ENCODE measurements around the gene PRR23C. TPM values are rescaled to one million over a fixed set of nuclear protein-coding genes. Genes with fewer than 3 reads are reported as not detected.

Gene PRR23C
- total RNA-seq (not detected), polyA plus RNA-seq (not detected)
- long read RNA-seq, donor 1, result 0 reads
- long read RNA-seq, donor 2, result 0 reads
- long read RNA-seq, donor 3, result 0 reads
- long read RNA-seq, donor 4, result 0 reads
- long read RNA-seq, donor 5, result 0 reads

GRCh38 chr3:139044366-139045210, at the start of gene PRR23C:
Gene PRR23C, minus strand, starts transcription at chr3:139044892. Its CDS starts 272 bp downstream, at chr3:139044620.
- no peak for TF ChIP-seq CTCF (IDR thresholded peaks at IDR 0.05; ENCODE audit: control extremely low read depth, extremely low read depth)
- Histone ChIP-seq H3K4me3 (no peak within 1 kb of the TSS), H3K27me3 (ENCODE audit: control insufficient read depth in 3 of 3, insufficient read depth in 3 of 3, low read length in 2 of 3) (no peaks in the 10 kb centered on the region), H3K9ac (ENCODE audit: insufficient read depth in 1 of 2, low read length in 2 of 2) (no peak within 1 kb of the TSS), H3K36me3 (ENCODE audit: control insufficient read depth in 4 of 4, insufficient read depth in 4 of 4, low read length in 4 of 4) (no peaks in the 10 kb centered on the region), H3K27ac (ENCODE audit: low read depth in 1 of 2, low read length in 1 of 2) (no peak within 1 kb of the TSS), H3K9me3 (ENCODE audit: control insufficient read depth in 4 of 4, insufficient read depth in 3 of 4, low read length in 3 of 4) (peaks cover 0 to 21% (median 5%) of the 10 kb centered on the region in 4 donors), H3K4me1 (ENCODE audit: control insufficient read depth in 5 of 5, insufficient read depth in 5 of 5, low read length in 5 of 5) (no peaks in the 10 kb centered on the region)
- DNase-seq (no peak), ATAC-seq (ENCODE audit: insufficient read depth, low FRiP score) (no peak)
- WGBS, 2 donors, result 44 to 56% methylated on average over 72 to 77 of the region's 77 CpGs

- H3K9me3 ChIP-seq (ENCODE audit: control insufficient read depth in 4 of 4, insufficient read depth in 3 of 4, low read length in 3 of 4), result peaks cover 0 to 6% (median 1%) of the 10 kb centered on the region in 4 donors
- no peak for DNase-seq
- H3K4me1 ChIP-seq (ENCODE audit: control insufficient read depth in 5 of 5, insufficient read depth in 5 of 5, low read length in 5 of 5), result no peaks in the 10 kb centered on the region
- no peak for ATAC-seq (ENCODE audit: insufficient read depth, low FRiP score)
- no peak overlapping the region for H3K4me3 ChIP-seq
- H3K9ac ChIP-seq (ENCODE audit: insufficient read depth in 1 of 2, low read length in 2 of 2), result no peak overlapping the region
- no peaks in the 10 kb centered on the region for H3K27me3 ChIP-seq (ENCODE audit: control insufficient read depth in 3 of 3, insufficient read depth in 3 of 3, low read length in 2 of 3)
- H3K27ac ChIP-seq (ENCODE audit: low read depth in 1 of 2, low read length in 1 of 2), result no peak overlapping the region
- no peaks in the 10 kb centered on the region for H3K36me3 ChIP-seq (ENCODE audit: control insufficient read depth in 4 of 4, insufficient read depth in 4 of 4, low read length in 4 of 4)
- no peak for TF ChIP-seq CTCF (IDR thresholded peaks at IDR 0.05; ENCODE audit: control extremely low read depth, extremely low read depth)
- 78 to 86% methylated on average over 1 of the region's 1 CpG for WGBS, 2 donors
Measured at GRCh38 chr3:139093840-139094239, 49.1 kb upstream of the PRR23C start.

DNA sequence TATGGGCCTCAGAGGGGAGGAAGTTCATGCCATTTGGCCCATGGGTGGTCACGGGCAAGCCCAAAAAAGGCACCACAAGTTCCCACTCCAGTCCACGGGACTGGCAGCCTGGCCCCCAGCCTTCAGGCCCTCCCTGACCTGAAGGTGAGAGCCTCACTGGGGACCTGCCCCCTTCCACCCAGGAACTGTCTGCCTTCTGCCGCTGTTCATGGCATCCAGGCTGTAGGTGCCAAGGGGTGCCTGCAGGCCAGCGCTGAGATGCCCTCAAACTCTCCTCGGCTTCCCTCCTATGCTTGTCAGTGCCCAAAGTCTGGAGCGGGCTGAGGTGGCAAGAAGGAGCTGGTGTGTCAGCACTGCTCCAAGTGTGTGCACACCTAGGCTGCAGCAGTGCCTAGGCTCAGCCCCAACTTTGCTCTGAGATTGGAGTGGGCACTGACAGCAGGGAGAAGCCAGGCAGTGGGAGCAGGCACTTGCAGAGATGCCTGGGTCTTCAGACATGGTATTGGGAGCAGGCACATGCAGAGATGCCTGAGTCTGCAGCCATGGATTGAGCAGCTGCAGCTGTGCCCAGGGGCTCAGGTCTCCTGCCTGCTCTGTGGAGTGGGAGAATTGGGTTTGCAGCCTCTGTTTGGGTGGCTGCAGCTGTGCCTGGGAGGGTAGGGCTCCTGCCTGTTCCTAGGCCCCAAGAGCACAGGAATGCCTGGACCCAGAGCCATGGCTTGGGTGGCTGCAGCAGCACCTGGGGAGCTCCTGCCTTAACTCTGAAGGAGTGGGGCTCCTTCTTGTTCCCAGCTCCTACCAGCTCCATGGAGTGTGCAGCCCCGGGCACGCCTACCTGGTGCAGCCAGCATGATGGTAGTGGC, 44.0 kb upstream of the PRR23C start:
- no peak for ATAC-seq (ENCODE audit: insufficient read depth, low FRiP score)
- Histone ChIP-seq H3K4me1 (ENCODE audit: control insufficient read depth in 5 of 5, insufficient read depth in 5 of 5, low read length in 5 of 5) (no peaks in the 10 kb centered on the region), H3K27ac (ENCODE audit: low read depth in 1 of 2, low read length in 1 of 2) (no peak overlapping the region), H3K4me3 (no peak overlapping the region), H3K27me3 (ENCODE audit: control insufficient read depth in 3 of 3, insufficient read depth in 3 of 3, low read length in 2 of 3) (no peaks in the 10 kb centered on the region), H3K9me3 (ENCODE audit: control insufficient read depth in 4 of 4, insufficient read depth in 3 of 4, low read length in 3 of 4) (peaks cover 0 to 2% (median 1%) of the 10 kb centered on the region in 4 donors), H3K36me3 (ENCODE audit: control insufficient read depth in 4 of 4, insufficient read depth in 4 of 4, low read length in 4 of 4) (no peaks in the 10 kb centered on the region), H3K9ac (ENCODE audit: insufficient read depth in 1 of 2, low read length in 2 of 2) (no peak overlapping the region)
- no peak for TF ChIP-seq CTCF (IDR thresholded peaks at IDR 0.05; ENCODE audit: control extremely low read depth, extremely low read depth)
- 82 to 90% methylated on average over 8 of the region's 8 CpGs for WGBS, 2 donors
- no peak for DNase-seq
